IPS-NIHi7 (cell line): Measurements from ENCODE around the gene C5AR1.
"Not testable (repeated sequence)": the region's sequence is repeated elsewhere in the genome, so short reads cannot be mapped to it uniquely, and the experiment has no call there.

ENCODE experiments used
- DNase-seq: peaks from one replicate; pipeline ENCODE4 v3.0.0; 2012; ENCODE audit warnings: mixed read lengths; ENCODE audit errors: extremely low spot score

The C5AR1 gene

DNA sequence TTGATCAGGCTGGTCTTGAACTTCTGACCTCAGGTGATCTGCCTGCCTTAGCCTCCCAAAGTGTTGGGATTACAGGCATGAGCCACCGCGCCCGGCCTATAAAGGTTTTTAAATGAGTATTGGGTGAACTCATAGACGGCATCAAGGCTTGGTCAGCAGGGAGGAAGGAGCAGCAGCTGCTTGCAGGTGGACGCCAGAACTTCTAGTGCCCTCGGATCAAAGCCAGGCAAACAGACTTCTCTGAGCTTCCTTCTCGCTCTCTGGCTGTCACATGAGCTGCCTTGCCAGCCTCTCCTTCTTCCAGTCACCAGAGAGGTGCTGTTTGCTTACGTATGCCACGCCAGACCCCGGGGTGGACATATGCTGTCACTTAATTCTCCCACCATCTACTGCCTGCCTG lies 55.8 kb downstream of the C5AR1 start:
- not testable (repeated sequence) for DNase-seq

DNA sequence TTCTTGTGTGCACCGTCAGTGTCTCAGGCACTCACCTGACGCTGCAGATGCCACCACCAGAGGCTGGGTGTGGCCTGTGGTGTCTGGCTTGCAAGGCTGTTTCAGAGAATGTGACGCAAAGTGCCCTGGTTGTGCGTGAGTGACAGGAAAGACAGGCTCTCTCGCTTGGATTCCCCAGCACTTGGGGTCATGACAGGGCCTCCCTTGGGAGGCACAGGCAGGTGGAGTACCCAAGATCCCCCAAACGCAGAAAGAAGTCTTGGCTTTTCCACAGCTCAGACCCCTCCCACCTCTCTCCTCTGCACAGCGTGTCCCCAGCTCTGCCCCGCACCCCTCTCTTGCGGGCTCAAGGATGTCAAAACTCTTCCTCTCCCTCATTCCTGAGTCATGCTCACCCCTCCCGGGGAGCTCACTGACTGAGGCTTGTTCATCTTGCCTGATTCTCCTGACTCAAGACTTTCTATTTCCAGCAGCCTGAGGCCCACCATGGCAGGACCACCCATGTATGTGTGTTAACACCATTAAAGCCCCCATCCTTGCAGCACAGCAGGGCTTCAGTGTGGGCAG lies 60.5 kb downstream of the C5AR1 start:
- no peak for DNase-seq

GRCh38 chr19:47371261-47371660 lies 61.6 kb downstream of the C5AR1 start:
- DNase-seq: no peak
